ENCODE data around the gene KIAA1549.

KIAA1549 gene

GRCh38 chr7:138957753-138958390 lies 23.3 kb downstream of the KIAA1549 start:
- TF ChIP-seq CTCF (IDR thresholded peaks at IDR 0.05) = no peak

GRCh38 chr7:138957217-138957616 lies 24.0 kb downstream of the KIAA1549 start:
- TF ChIP-seq CTCF (IDR thresholded peaks at IDR 0.05) = no peak

- no peak for TF ChIP-seq CTCF (IDR thresholded peaks at IDR 0.05)
These were observed 26.4 kb downstream of the KIAA1549 start for GRCh38 chr7:138954545-138955475.

GRCh38 chr7:138952791-138953190 lies 28.4 kb downstream of the KIAA1549 start:
- no peak for TF ChIP-seq CTCF (IDR thresholded peaks at IDR 0.05)

GRCh38 chr7:138951953-138952352 lies 29.2 kb downstream of the KIAA1549 start:
- no peak for TF ChIP-seq CTCF (IDR thresholded peaks at IDR 0.05)

GRCh38 chr7:138949421-138950088 lies 31.6 kb downstream of the KIAA1549 start:
- TF ChIP-seq CTCF (IDR thresholded peaks at IDR 0.05) = no peak

- no peak for TF ChIP-seq CTCF (IDR thresholded peaks at IDR 0.05)
These were observed 32.8 kb downstream of the KIAA1549 start for GRCh38 chr7:138948403-138948802.
